Measurements from ENCODE around the gene NUS1. TPM values are rescaled to one million over a fixed set of nuclear protein-coding genes. Genes with fewer than 3 reads are reported as not detected.

NUS1 gene
- total RNA-seq, 1 experiment from 2014 or later = 73.8 TPM

DNA sequence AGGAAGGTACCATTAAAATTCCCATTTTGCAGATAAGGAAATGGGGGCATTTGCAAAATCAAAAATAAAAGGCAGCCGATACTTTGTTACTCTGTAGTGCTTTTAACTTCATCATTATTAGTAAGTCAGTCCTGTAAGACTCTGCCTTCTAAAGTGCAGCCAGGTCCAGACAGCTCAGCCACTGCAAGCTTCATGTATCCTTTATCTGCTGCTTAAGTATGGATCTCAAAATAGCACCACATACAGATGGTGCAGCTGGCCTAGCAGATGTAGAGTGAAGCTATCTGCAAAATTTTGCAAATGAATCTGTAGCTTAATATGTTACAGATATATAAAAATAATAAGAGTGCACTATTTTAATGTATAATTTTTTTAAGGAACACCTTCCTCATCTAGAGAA, 53.4 kb downstream of the NUS1 start:
- ChIA-PET POLR2A (no interaction called here), CTCF (no interaction called here)
- H3K36me3 Mint-ChIP-seq = no peaks in the 10 kb centered on the region; the same call in 1 of the 2 replicates
- ATAC-seq (no peak), DNase-seq (ENCODE audit: low spot score) (no peak)
- TF ChIP-seq PREB (CRISPR knock-in tag; IDR thresholded peaks at IDR 0.05; ENCODE audit: borderline replicate concordance) (no peak), MYBL2 (CRISPR knock-in tag; IDR thresholded peaks at IDR 0.05) (no peak), NFE2L1 (CRISPR knock-in tag; IDR thresholded peaks at IDR 0.05) (no peak), KAT7 (CRISPR knock-in tag; IDR thresholded peaks at IDR 0.05; ENCODE audit: borderline replicate concordance) (no peak), ZNF317 (CRISPR knock-in tag; IDR thresholded peaks at IDR 0.05; ENCODE audit: borderline replicate concordance, low read depth) (no peak), ERG (CRISPR knock-in tag; IDR thresholded peaks at IDR 0.05) (no peak), MAX (CRISPR knock-in tag; IDR thresholded peaks at IDR 0.05) (no peak), ZNF425 (CRISPR knock-in tag; conservative IDR thresholded peaks at IDR 0.05) (no peak), SMAD4 (CRISPR knock-in tag; IDR thresholded peaks at IDR 0.05) (no peak), ZNF396 (CRISPR knock-in tag; IDR thresholded peaks at IDR 0.05; ENCODE audit: borderline replicate concordance) (no peak), NR3C1 (CRISPR knock-in tag; conservative IDR thresholded peaks at IDR 0.05; ENCODE audit: low read depth) (no peak), AFF4 (CRISPR knock-in tag; IDR thresholded peaks at IDR 0.05; ENCODE audit: borderline replicate concordance) (no peak), TEAD4 (CRISPR knock-in tag; IDR thresholded peaks at IDR 0.05) (no peak)
- TF ChIP-seq, protein P1, sequence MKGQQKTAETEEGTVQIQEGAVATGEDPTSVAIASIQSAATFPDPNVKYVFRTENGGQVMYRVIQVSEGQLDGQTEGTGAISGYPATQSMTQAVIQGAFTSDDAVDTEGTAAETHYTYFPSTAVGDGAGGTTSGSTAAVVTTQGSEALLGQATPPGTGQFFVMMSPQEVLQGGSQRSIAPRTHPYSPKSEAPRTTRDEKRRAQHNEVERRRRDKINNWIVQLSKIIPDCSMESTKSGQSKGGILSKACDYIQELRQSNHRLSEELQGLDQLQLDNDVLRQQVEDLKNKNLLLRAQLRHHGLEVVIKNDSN (CRISPR knock-in tag; IDR thresholded peaks at IDR 0.05) = no peak
- TF ChIP-seq, protein P2, sequence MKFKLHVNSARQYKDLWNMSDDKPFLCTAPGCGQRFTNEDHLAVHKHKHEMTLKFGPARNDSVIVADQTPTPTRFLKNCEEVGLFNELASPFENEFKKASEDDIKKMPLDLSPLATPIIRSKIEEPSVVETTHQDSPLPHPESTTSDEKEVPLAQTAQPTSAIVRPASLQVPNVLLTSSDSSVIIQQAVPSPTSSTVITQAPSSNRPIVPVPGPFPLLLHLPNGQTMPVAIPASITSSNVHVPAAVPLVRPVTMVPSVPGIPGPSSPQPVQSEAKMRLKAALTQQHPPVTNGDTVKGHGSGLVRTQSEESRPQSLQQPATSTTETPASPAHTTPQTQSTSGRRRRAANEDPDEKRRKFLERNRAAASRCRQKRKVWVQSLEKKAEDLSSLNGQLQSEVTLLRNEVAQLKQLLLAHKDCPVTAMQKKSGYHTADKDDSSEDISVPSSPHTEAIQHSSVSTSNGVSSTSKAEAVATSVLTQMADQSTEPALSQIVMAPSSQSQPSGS (CRISPR knock-in tag; IDR thresholded peaks at IDR 0.05; ENCODE audit: borderline replicate concordance, low read depth) = no peak
- no peaks in the 10 kb centered on the region for H3K4me1 Mint-ChIP-seq
- H3K9me3 Mint-ChIP-seq = peaks cover 13% of the 10 kb centered on the region
- peaks cover 2% of the 10 kb centered on the region; the same call in 1 of the 2 replicates for H3K27me3 Mint-ChIP-seq (ENCODE audit: low read depth)
- H3K27ac Mint-ChIP-seq = no peak overlapping the region
- H3K4me3 Mint-ChIP-seq = no peak overlapping the region

Data from WTC11 (cell line).